Measurements from ENCODE around the gene IFNA2. TPM values are rescaled to one million over a fixed set of nuclear protein-coding genes. Genes with fewer than 3 reads are reported as not detected.

Gene IFNA2
- total and polyA plus RNA-seq, 2 of the 4 experiments (the other 2 are of a cell fraction), result not detected

- H3K79me1 ChIP-seq (ENCODE audit: low read depth in 1 of 2, low read length in 2 of 2), result no peaks in the 10 kb centered on the region
- no peak overlapping the region for H4K8ac ChIP-seq (ENCODE audit: low read depth in 2 of 2, low read length in 2 of 2)
- ChIA-PET POLR2A (ENCODE audit: unreplicated experiment) (no interaction called here), CTCF (no interaction called here)
- H3K4me2 ChIP-seq (ENCODE audit: low read depth, low read length), result no peak overlapping the region
- no peak overlapping the region for H2BK5ac ChIP-seq (ENCODE audit: low read depth, low read length, poor library complexity, severe bottlenecking)
- no peak overlapping the region for H2BK15ac ChIP-seq (ENCODE audit: low read depth, low read length)
- peak; percentile 56; the same call in 1 of the 2 replicates for ATAC-seq (ENCODE audit: low read depth)
- no peak overlapping the region for H3K14ac ChIP-seq (replicated peaks; ENCODE audit: low read depth, low read length)
- TF ChIP-seq FOS (IDR thresholded peaks at IDR 0.05; ENCODE audit: low read depth, low read length), result no peak
- no peak for TF ChIP-seq NFE2L2 (IDR thresholded peaks at IDR 0.05; ENCODE audit: low read depth, low read length)
- TF ChIP-seq MAZ (IDR thresholded peaks at IDR 0.05; ENCODE audit: borderline replicate concordance, low read depth, low read length), result no peak
- TF ChIP-seq, protein P1, sequence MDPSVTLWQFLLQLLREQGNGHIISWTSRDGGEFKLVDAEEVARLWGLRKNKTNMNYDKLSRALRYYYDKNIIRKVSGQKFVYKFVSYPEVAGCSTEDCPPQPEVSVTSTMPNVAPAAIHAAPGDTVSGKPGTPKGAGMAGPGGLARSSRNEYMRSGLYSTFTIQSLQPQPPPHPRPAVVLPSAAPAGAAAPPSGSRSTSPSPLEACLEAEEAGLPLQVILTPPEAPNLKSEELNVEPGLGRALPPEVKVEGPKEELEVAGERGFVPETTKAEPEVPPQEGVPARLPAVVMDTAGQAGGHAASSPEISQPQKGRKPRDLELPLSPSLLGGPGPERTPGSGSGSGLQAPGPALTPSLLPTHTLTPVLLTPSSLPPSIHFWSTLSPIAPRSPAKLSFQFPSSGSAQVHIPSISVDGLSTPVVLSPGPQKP (IDR thresholded peaks at IDR 0.05; ENCODE audit: borderline replicate concordance, low read depth, low read length), result no peak
- TF ChIP-seq, protein P2, sequence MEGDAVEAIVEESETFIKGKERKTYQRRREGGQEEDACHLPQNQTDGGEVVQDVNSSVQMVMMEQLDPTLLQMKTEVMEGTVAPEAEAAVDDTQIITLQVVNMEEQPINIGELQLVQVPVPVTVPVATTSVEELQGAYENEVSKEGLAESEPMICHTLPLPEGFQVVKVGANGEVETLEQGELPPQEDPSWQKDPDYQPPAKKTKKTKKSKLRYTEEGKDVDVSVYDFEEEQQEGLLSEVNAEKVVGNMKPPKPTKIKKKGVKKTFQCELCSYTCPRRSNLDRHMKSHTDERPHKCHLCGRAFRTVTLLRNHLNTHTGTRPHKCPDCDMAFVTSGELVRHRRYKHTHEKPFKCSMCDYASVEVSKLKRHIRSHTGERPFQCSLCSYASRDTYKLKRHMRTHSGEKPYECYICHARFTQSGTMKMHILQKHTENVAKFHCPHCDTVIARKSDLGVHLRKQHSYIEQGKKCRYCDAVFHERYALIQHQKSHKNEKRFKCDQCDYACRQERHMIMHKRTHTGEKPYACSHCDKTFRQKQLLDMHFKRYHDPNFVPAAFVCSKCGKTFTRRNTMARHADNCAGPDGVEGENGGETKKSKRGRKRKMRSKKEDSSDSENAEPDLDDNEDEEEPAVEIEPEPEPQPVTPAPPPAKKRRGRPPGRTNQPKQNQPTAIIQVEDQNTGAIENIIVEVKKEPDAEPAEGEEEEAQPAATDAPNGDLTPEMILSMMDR (conservative IDR thresholded peaks at IDR 0.05; ENCODE audit: low read depth, low read length), result 0 out of 2 replicates have a peak, but pooled peaks have one; percentile 16
- TF ChIP-seq CHD1 (IDR thresholded peaks at IDR 0.05; ENCODE audit: low read depth, low read length), result no peak
- TF ChIP-seq SMC3 (IDR thresholded peaks at IDR 0.05; ENCODE audit: low read depth, low read length), result no peak
- TF ChIP-seq CEBPB (IDR thresholded peaks at IDR 0.05; ENCODE audit: low read depth, low read length), result no peak
- no peak overlapping the region for H3K56ac ChIP-seq (ENCODE audit: extremely low read depth, insufficient read depth, low read length)
- H3K23ac ChIP-seq (ENCODE audit: low read depth, low read length), result no peak overlapping the region
- H2BK120ac ChIP-seq (ENCODE audit: low read depth, low read length), result no peak overlapping the region
- no peak overlapping the region for H3K4ac ChIP-seq (ENCODE audit: low read depth, low read length)
- no CpG with 5 or more reads among the region's 5 CpGs for WGBS, 2 experiments (ENCODE audit: extremely low coverage in 2 of 2, insufficient read length in 1 of 2)
- H4K5ac ChIP-seq (ENCODE audit: low read depth, low read length), result no peak overlapping the region
- H2AK9ac ChIP-seq (replicated peaks; ENCODE audit: low read depth, low read length, poor library complexity), result no peak overlapping the region
- DNase-seq, result no peak
- peaks cover 13% of the 10 kb centered on the region for H3K27me3 ChIP-seq (ENCODE audit: control insufficient read depth, insufficient read depth, low read length)
- no peaks in the 10 kb centered on the region for H3K9me3 ChIP-seq (ENCODE audit: control insufficient read depth, insufficient read depth, low read length)
- H3K36me3 ChIP-seq (ENCODE audit: control insufficient read depth, insufficient read depth, low read length), result no peaks in the 10 kb centered on the region
- in situ Hi-C loops (cut with MboI; ENCODE audit: low sequenced_read_pairs) (no loop called here), intact Hi-C loops (cut with micrococcal nuclease) (no loop called here), dilution Hi-C loops (cut with HindIII; ENCODE audit: low sequenced_read_pairs, unreplicated experiment) (no loop called here)
- H2BK20ac ChIP-seq (ENCODE audit: low read depth, low read length), result no peak overlapping the region
- BruUV-seq (replicated peaks), result no TSS peak
- no peak overlapping the region for H3K9ac ChIP-seq (ENCODE audit: low read depth, low read length)
- no peak overlapping the region for H2AK5ac ChIP-seq (ENCODE audit: low read depth, low read length)
- H2AFZ ChIP-seq (replicated peaks; ENCODE audit: low read length, poor library complexity), result peak overlapping the region; percentile 3
- H4K20me1 ChIP-seq (ENCODE audit: insufficient read depth, low read length), result no peaks in the 10 kb centered on the region
- no peak overlapping the region for H3K4me3 ChIP-seq (ENCODE audit: insufficient read depth, low read depth, low read length)
- no peak overlapping the region for H3K27ac ChIP-seq (ENCODE audit: insufficient read depth, low read length)
- no peaks in the 10 kb centered on the region for H3K9me1 ChIP-seq (ENCODE audit: insufficient read depth, low read length)
- no peaks in the 10 kb centered on the region for H3K4me1 ChIP-seq (ENCODE audit: control insufficient read depth, insufficient read depth, low read length)
- H4K91ac ChIP-seq (ENCODE audit: insufficient read depth, low read depth, low read length), result no peak overlapping the region
- H3K18ac ChIP-seq (ENCODE audit: low read depth, low read length), result no peak overlapping the region
These were observed 28.4 kb upstream of the IFNA2 start for GRCh38 chr9:21413624-21414023.
